K562 (cell line): Measurements from ENCODE around the gene THOP1. TPM values are rescaled to one million over a fixed set of nuclear protein-coding genes. Genes with fewer than 3 reads are reported as not detected.
"Not testable (repeated sequence)": the region's sequence is repeated elsewhere in the genome, so short reads cannot be mapped to it uniquely, and the experiment has no call there.

Source experiments
- ATAC-seq: fragments of 200-7000 bp; cut with Tn5 transposase; 3 replicates; pipeline ENCODE4 v1.9.1; 2020; ENCODE audit warnings: moderate library complexity
- BruUV-seq: library from RNA; stranded (reverse); fragments of 400-500 nt; replicated peaks from 2 replicates; lab custom pipeline; 2021; lab: Mats Ljungman, UMichigan
- CTCF ChIA-PET: fragments of 300-600 bp; formaldehyde crosslinking; extraction: SDS; loops from one replicate; lab custom pipeline; 2021; ENCODE audit warnings: low intra/inter-chr PET ratio; lab: Yijun Ruan, JAX
- POLR2A ChIA-PET: fragments of 300-600, 350-650 bp; sonication (Branson Sonifier 250); formaldehyde crosslinking; extraction: SDS; loops from one replicate; lab custom pipeline; 2021; ENCODE audit warnings: antibody characterized with exemption, inconsistent platforms; lab: Yijun Ruan, JAX
- DNase-seq, 4 experiments: peaks; one replicate each; pipeline versions ENCODE4 v3.0.0 to v3.0.0-alpha.2; 2011 to 2018; ENCODE audit warnings: low spot score in 3 of 4, mixed read lengths in 3 of 4; ENCODE audit errors: extremely low read depth in 1 of 4
- FAIRE-seq: peaks from 2 replicates; lab custom pipeline; 2011; peaks lifted over from hg19 to GRCh38; lab: Jason Lieb, UNC
- H2AFZ ChIP-seq: 2 replicates; pipeline ENCODE4 v1.6.0; 2011; ENCODE audit warnings: low read depth, low read length, control low read depth, inconsistent platforms
- H3K27ac ChIP-seq: fragments of 200-600 bp; 3 replicates; pipeline ENCODE4 v1.8.0; 2011; ENCODE audit warnings: low read depth, mild to moderate bottlenecking, control low read depth, inconsistent platforms, low read length, moderate library complexity, mixed read lengths; ENCODE audit errors: extremely low read depth
- H3K27me3 ChIP-seq, 2 experiments: fragments of 300-600 bp in 1 of 2; 2 replicates in 1 of 2; 3 replicates in 1 of 2; pipeline versions ENCODE4 v1.6.0 to v1.8.0; 2011; ENCODE audit warnings: inconsistent platforms in 2 of 2, low read length in 2 of 2, mild to moderate bottlenecking in 1 of 2, mixed read lengths in 1 of 2, moderate library complexity in 1 of 2; ENCODE audit not compliant: control insufficient read depth in 2 of 2, insufficient read depth in 2 of 2
- H3K36me3 ChIP-seq: fragments of 300-600 bp; 3 replicates; pipeline ENCODE4 v1.8.0; 2011; ENCODE audit warnings: mild to moderate bottlenecking, low read length, inconsistent platforms; ENCODE audit not compliant: control insufficient read depth, insufficient read depth
- H3K4me1 ChIP-seq, 2 experiments: fragments of 200-600 bp in 1 of 2; replicated peaks in 1 of 2; 2 replicates in 1 of 2; 3 replicates in 1 of 2; pipeline versions ENCODE4 v1.5.1 to v1.8.0; 2011; ENCODE audit warnings: inconsistent platforms in 2 of 2, low read length in 2 of 2, mild to moderate bottlenecking in 1 of 2, mixed read lengths in 1 of 2, moderate library complexity in 1 of 2; ENCODE audit not compliant: control insufficient read depth in 2 of 2, insufficient read depth in 2 of 2
- H3K4me2 ChIP-seq: 2 replicates; pipeline ENCODE4 v1.6.1; 2011; ENCODE audit warnings: low read length, control low read depth, inconsistent platforms, mixed read lengths; ENCODE audit not compliant: insufficient read depth
- H3K4me3 ChIP-seq: fragments of 200-600 bp; sonication (generic), shearing (Covaris generic); 2 replicates; pipeline ENCODE4 v1.5.1; 2016; ENCODE audit warnings: control low read depth, inconsistent platforms
- H3K79me2 ChIP-seq: fragments of 200-600 bp; 3 replicates; pipeline ENCODE4 v1.8.0; 2011; ENCODE audit warnings: low read length, inconsistent platforms; ENCODE audit not compliant: control insufficient read depth, insufficient read depth
- H3K9ac ChIP-seq, 2 experiments: 2 replicates each; pipeline versions ENCODE4 v1.6.0 to v1.6.1; 2011; ENCODE audit warnings: low read depth in 2 of 2, low read length in 2 of 2, control low read depth in 1 of 2, inconsistent platforms in 1 of 2, mild to moderate bottlenecking in 1 of 2, mixed read lengths in 1 of 2; ENCODE audit not compliant: insufficient read depth in 1 of 2
- H3K9me1 ChIP-seq: one replicate; pipeline ENCODE4 v1.6.0; 2011; ENCODE audit warnings: inconsistent platforms, mild to moderate bottlenecking, low read length, moderate library complexity; ENCODE audit not compliant: control insufficient read depth, insufficient read depth
- H3K9me3 ChIP-seq: replicated peaks from 2 replicates; pipeline ENCODE4 v1.5.1; 2011; ENCODE audit warnings: low read depth, low read length, inconsistent platforms; ENCODE audit not compliant: control insufficient read depth, insufficient read depth
- H4K20me1 ChIP-seq: replicated peaks from 2 replicates; pipeline ENCODE4 v1.6.1; 2011; ENCODE audit warnings: low read length, inconsistent platforms, mixed read lengths; ENCODE audit not compliant: control insufficient read depth, insufficient read depth
- CBX3 ChIP-seq, 2 experiments: IDR thresholded peaks; 1 replicate in 1 of 2; 2 replicates in 1 of 2; pipeline ENCODE4 v1.6.1; 2012; ENCODE audit warnings: inconsistent platforms in 2 of 2, low read length in 2 of 2, borderline replicate concordance in 1 of 2, control low read depth in 1 of 2
- HCFC1 ChIP-seq: IDR thresholded peaks from 2 replicates; pipeline ENCODE4 v1.6.1; 2012; ENCODE audit warnings: low read depth, low read length, improper control_type of control experiment
- POLR2G ChIP-seq: fragments of 200-400 bp; formaldehyde crosslinking; IDR thresholded peaks from 2 replicates; pipeline ENCODE4 v1.6.1; 2017; ENCODE audit warnings: low read depth, mild to moderate bottlenecking, antibody characterized with exemption, low read length, moderate library complexity
- SIX5 ChIP-seq, 2 experiments: IDR thresholded peaks; 2 replicates each; pipeline ENCODE4 v1.6.1; 2011; ENCODE audit warnings: low read length in 2 of 2, borderline replicate concordance in 1 of 2, low read depth in 1 of 2, mild to moderate bottlenecking in 1 of 2, moderate library complexity in 1 of 2; ENCODE audit not compliant: insufficient read depth in 1 of 2
- ZNF143 ChIP-seq: sonication (generic); formaldehyde crosslinking; IDR thresholded peaks from 2 replicates; pipeline ENCODE4 v1.9.0; 2022; ENCODE audit warnings: mild to moderate bottlenecking, missing genetic modification reagents
- WGBS: fragments of 100-300 bp; shearing (Covaris generic); methylation state at CpG from one replicate; pipeline ENCODE4 v1.1.6; 2016; ENCODE audit warnings: low coverage, mixed read lengths; ENCODE audit not compliant: insufficient coverage; ENCODE audit errors: missing lambda C conversion rate; 5-methylcytosine and 5-hydroxymethylcytosine counted together
- in situ Hi-C: fragments of 300-500 bp; cut with MboI; formaldehyde crosslinking; loops from 4 replicates; pipeline ENCODE4 v1.15.0; 2018; ENCODE audit warnings: inconsistent platforms, mixed read lengths
- intact Hi-C: fragments of 100-400 bp; cut with micrococcal nuclease; formaldehyde crosslinking; loops from 2 replicates; pipeline ENCODE4 v1.14.2; 2022
- polyA plus RNA-seq, 8 experiments: library from polyadenylated mRNA; depleted of rRNA in 4 of 8; stranded (reverse) in 5 of 8; unstranded in 3 of 8; fragments of >200 nt; fragmentation: Nextera tagmentation in 2 of 8; fragmentation: Illumina TruSeq in 1 of 8; extraction: Ambion mirVana in 2 of 8; extraction: Trizol in 1 of 8; gene quantifications; 2 replicates each; pipeline versions ENCODE4 v1.2.1 to v1.2.3, GENCODE V29; 2011 to 2014; ENCODE audit warnings: inconsistent platforms in 1 of 8, missing spikeins in 1 of 8
- total RNA-seq, 7 experiments: library from RNA; depleted of rRNA in 6 of 7; stranded (reverse); fragments of >200 nt in 6 of 7; fragmentation: Illumina TruSeq in 2 of 7; extraction: Trizol in 2 of 7; gene quantifications; 2 replicates each; pipeline versions ENCODE4 v1.2.1 to v1.2.3, GENCODE V29; 2011 to 2021; ENCODE audit warnings: low replicate concordance in 1 of 7
- TF ChIP-seq, protein P1 (sequence below): sonication (generic); formaldehyde crosslinking; IDR thresholded peaks from 2 replicates; pipeline ENCODE4 v1.8.1; 2023; ENCODE audit warnings: mild to moderate bottlenecking, missing genetic modification reagents
- TF ChIP-seq, protein P2 (sequence below), 2 experiments: fragments of 450-650 bp in 1 of 2; sonication (generic) in 1 of 2; formaldehyde crosslinking in 1 of 2; IDR thresholded peaks in 1 of 2; conservative IDR thresholded peaks in 1 of 2; 2 replicates each; pipeline versions ENCODE4 v1.6.1 to v1.8.1; 2016 to 2023; ENCODE audit warnings: mild to moderate bottlenecking in 2 of 2, moderate library complexity in 2 of 2, inconsistent platforms in 1 of 2, missing genetic modification reagents in 1 of 2

THOP1 gene
- total and polyA plus RNA-seq, 9 of the 15 experiments (the other 6 are each of a cell fraction or from before 2014, with no cell fraction given), result 1.3 to 255 (median 96.1) TPM

DNA sequence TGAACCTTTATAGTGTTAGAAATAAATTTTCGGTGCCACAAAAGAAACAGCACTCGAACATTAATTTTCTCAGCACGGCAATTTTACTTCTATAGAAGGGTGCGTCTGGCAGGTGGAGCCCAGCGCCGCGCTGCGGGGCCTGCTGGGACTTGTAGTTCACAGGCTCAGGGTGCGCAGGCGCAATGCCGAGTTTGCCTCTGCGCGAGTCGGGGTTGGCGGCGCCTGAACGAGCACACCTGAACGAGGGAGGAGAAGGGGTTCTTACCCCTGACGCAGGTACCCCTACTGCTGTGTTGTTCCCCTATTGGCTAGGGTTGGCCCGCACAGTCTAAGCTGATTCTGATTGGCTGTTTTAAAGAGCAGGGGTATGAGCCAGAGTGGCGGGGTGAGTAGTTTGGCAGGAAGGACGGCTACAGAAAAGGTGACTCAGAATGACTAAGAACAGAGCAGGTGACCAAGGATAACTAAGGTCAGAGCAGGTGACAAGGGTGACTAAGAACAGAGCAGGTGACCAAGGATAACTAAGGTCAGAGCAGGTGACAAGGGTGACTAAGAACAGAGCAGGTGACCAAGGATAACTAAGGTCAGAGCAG lies 32.0 kb downstream of the THOP1 start:
- BruUV-seq, CTCF ChIA-PET, POLR2A ChIA-PET, intact Hi-C loops, H3K79me2 ChIP-seq, DNase-seq, H3K9me1 ChIP-seq, H3K4me3 ChIP-seq, H3K9me3 ChIP-seq, H4K20me1 ChIP-seq, H3K9ac ChIP-seq, H3K27me3 ChIP-seq, H3K27ac ChIP-seq, FAIRE-seq, H2AFZ ChIP-seq, ATAC-seq, H3K4me2 ChIP-seq, in situ Hi-C loops: not testable (repeated sequence)
- 79% methylated on average over 15 of the region's 22 CpGs for WGBS
- Histone ChIP-seq H3K36me3 (peaks cover 23% of the 10 kb centered on the region; the same call in 2 of the 3 replicates), H3K4me1 (peaks cover 0 to 30% of the 10 kb centered on the region in 2 experiments; a peak in 3 of 5 replicates)
- TF ChIP-seq POLR2G (0 out of 2 replicates have a peak, but pooled peaks have one; percentile 16), CBX3 (IDR thresholded peaks at IDR 0.05; ENCODE audit: borderline replicate concordance in 1 of 2, low read length in 2 of 2) (0 out of 3 replicates have a peak, but pooled peaks of 1 of the 2 experiments have one; percentile 17), HCFC1 (peak; percentile 50), ZNF143 (CRISPR knock-in tag) (peak; percentile 74), SIX5 (IDR thresholded peaks at IDR 0.05; ENCODE audit: borderline replicate concordance in 1 of 2, insufficient read depth in 1 of 2, low read depth in 1 of 2, low read length in 2 of 2) (peak in 1 of 2 experiments; percentile 33; a peak in 2 of 4 replicates)
- TF ChIP-seq, protein P1, sequence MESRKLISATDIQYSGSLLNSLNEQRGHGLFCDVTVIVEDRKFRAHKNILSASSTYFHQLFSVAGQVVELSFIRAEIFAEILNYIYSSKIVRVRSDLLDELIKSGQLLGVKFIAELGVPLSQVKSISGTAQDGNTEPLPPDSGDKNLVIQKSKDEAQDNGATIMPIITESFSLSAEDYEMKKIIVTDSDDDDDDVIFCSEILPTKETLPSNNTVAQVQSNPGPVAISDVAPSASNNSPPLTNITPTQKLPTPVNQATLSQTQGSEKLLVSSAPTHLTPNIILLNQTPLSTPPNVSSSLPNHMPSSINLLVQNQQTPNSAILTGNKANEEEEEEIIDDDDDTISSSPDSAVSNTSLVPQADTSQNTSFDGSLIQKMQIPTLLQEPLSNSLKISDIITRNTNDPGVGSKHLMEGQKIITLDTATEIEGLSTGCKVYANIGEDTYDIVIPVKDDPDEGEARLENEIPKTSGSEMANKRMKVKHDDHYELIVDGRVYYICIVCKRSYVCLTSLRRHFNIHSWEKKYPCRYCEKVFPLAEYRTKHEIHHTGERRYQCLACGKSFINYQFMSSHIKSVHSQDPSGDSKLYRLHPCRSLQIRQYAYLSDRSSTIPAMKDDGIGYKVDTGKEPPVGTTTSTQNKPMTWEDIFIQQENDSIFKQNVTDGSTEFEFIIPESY (CRISPR knock-in tag), result peak; percentile 95
- TF ChIP-seq, protein P2, sequence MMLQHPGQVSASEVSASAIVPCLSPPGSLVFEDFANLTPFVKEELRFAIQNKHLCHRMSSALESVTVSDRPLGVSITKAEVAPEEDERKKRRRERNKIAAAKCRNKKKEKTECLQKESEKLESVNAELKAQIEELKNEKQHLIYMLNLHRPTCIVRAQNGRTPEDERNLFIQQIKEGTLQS (IDR thresholded peaks at IDR 0.05), result peak; percentile 25; the same call in 1 of the 2 replicates
- TF ChIP-seq, protein P2 (CRISPR knock-in tag; conservative IDR thresholded peaks at IDR 0.05), result not testable (repeated sequence)
